Activated CD4-positive, alpha-beta T cell treated with anti-CD3 and anti-CD28 coated beads, Interleukin-2, Interleukin-6, amounts not matched to agents 100 ng/mL and 50 ng/mL, durations not matched to agents 16 hours and 8 hours (primary cell): ENCODE data around the gene THSD4.
"Not testable (repeated sequence)": the region's sequence is repeated elsewhere in the genome, so short reads cannot be mapped to it uniquely, and the experiment has no call there.

Experiments used
- DNase-seq: peaks from one replicate; pipeline ENCODE4 v3.0.0-alpha.2; 2020

THSD4 gene

DNA sequence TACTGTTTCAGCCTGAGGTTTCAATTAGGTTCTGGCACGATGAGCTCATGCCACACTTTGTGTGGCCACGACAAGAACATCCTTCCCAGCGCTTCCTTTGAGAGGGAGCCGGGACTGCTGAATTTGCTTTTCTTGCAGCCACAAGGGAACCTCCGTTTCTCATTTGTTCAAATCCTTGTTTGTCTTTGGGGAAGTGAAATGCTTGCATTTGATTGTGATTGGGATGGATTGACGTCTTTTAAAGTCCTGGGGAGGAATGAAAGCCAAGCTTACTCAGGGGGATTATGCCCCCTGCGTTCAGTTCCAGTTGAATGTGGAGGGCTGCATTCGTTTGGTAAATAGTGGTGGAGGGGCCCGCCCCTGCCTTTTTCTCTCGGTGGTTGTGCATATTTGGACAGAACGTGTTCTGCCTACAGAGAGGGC is 277.6 kb downstream of the THSD4 start:
- no peak for DNase-seq

DNA sequence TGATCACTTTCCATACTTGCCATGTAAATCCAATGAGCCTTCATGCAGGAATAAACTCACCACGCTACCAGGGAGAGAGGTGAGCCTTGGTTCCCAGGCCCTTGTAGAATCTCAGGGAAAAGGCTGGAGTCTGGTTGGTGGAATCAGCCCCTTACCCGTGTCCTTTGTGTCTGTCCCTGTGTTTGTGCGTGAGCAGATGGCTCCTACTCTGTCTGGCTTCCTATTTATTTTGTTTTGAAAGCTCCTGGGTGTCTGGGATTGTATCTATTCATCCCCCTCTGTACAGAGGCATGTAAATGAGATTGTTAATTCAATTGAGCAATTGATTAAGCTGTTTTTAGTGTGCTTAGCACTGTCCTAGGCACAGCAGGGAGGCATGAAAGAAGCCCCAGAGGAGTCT is 278.1 kb downstream of the THSD4 start:
- DNase-seq: no peak

DNA sequence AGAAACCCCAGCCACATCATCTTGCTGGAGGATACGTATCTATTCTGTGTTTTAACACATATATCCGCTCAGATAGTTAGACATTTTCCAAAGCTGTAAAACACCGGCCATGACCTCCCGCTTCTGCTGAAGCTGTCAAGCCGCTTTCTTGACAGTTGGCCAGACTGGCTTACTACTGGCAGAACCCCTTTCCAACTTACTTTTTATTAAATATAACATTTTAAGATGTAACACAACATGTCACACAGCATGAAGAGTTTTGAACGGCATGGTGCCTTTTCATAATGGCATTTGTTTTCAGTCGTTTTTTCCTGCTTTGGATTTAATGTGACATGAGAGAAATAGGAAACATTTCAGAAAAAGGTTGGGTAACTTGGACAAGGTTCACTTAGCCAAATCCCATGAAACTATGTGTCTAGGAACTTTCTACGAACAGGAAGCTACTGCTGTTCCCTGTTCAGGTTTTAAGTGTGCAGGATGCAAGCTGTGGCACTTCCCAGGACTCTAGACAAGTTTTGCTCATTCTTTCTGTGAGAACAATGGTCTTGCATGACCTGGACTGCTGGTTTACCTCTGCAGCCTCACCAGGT is 281.4 kb downstream of the THSD4 start:
- DNase-seq: no peak

DNA sequence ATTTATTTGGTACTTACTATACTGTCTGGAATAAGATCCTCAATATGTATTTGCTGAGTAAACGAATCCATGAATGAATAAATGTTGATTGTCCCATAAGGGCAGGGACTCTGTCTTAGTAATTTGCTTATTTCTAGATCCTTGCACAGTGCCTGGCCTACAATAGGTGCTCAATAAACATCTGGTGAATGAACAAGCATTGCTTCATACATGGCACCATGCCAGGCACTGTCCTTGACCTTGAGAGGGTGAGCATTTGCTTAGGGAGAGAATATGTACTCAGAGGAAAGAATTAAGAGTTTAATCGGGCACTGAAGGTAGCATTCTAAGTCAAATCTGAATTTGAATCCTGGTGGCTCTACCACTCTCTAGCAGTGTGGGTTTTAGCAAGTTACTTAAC is 282.1 kb downstream of the THSD4 start:
- no peak for DNase-seq

DNA sequence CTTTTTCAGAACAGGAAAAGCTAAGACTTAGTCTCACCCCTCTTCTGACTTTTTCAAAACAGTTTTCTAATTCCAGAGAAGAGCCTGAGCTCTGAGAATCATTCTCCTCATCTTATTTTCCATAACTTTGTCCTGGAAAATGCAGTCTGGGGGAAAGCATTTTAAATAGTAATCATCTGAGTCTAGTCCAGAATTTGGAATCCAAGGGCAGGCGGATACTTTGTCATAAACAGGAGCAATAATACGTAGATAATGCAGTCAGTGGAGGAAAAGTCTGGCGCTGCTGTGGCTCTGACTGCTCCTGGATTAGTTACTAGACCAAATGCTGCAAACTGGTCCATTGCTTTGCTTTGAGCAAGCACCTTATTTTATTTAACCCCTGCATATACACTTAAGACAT is 285.0 kb downstream of the THSD4 start:
- DNase-seq: no peak

DNA sequence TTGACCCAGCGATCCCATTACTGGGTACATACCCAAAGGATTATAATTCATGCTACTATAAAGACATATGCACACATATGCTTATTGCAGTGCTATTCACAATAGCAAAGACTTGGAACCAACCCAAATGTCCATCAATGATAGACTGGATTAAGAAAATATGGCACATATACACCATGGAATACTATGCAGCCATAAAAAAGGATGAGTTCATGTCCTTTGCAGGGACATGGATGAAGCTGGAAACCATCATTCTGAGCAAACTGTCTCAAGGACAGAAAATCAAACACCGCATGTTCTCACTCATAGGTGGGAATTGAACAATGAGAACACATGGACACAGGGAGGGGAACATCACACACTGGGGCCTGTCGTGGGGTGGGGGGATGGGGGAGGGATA is 286.5 kb downstream of the THSD4 start:
- not testable (repeated sequence) for DNase-seq

DNA sequence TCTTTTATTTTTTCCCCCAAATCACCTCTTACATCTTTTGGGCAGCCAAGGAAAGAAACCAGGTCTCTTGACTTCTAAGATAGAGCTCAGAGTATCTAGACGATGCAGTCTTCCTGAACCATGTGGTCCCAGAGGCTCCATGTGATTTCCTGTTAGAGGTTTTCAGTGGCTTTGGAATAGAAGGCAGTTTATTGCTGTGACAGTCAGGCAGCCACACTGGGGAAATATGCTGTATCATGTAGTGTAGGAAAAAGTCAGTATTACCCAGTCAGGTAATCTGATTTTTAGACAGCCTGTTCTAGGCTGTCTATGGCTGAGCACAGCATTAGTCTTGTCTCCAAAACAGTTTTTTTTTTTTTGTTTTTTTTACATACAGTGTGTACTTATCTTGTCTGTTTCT is 294.3 kb downstream of the THSD4 start:
- no peak for DNase-seq

DNA sequence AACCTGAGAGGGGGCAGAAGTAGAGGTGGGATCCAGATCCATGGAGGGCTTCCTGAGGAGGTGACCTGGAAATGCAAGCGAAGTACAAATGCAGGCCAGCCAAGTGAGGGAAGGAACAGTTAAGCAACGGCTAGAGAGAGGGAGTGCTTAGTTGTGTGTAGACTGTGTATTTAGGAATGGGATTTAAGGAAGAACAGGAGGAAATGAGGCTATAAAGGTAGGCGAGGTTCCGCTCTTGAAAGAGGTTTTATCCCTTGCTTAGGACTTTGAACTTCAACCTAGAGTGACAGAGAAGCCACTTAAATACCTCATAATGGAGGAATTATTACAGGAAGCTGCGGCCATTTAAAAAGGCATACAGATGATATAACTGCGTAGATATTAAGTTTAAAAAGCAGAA is 295.1 kb downstream of the THSD4 start:
- DNase-seq: no peak

DNA sequence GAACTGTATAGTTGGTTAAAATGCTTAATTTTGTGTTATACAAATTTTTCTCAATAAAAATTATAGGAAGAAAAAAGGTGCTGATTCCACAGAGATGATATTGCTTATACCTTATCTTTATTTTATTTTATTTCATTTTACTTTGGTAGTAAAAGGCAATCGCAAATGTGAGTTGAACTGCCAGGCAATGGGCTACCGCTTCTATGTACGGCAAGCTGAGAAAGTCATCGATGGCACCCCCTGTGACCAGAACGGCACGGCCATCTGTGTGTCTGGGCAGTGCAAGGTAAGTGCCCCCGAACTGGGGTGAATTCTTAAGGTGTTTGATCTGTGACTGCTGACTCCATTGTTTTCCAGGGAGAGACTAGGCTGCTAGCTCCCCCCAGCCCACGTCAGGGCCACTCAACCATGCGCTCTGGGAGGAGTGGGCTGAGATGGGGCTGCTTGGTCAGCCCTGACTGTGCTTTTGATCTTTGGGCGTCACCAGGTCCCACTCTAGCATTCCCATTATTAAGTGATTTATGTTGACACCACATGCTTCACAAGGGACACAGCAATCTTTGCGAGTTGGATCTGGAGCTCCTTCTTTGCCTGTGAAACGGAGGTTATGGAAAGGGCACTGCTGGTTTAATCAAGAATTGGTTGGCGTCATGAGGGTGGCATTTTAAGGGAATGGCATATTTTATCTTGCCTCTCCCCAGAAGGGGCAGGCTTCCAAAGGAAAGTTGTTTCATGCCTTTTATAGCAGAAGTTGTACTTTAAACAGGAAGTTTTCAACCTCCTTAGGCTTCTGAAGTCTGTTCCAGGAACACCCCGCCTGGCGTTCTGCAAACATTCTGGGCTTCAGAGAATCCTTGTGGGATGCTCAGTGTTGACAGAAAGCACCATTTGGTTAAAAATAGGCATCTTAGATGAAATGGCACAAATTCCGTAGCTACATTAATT is 296.5 kb downstream of the THSD4 start:
- DNase-seq: no peak

DNA sequence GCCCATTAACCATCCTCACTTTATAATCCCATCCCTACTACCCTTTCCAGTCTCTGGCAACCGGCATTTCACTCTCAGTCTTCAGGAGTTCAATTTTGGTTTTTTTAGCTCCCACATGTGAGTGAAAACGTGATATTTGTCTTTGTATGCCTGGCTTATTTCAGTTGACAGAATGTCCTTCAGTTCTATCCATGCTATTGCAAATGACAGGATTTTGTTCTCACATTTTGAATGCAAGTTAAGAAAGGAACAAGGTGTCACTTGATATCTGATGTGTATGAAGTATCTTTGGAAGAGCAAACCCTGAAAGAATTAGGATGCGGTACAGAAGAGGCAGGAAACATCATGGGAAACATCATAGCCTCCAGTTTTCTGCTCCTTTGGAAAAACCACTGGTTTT is 298.1 kb downstream of the THSD4 start:
- no peak for DNase-seq

DNA sequence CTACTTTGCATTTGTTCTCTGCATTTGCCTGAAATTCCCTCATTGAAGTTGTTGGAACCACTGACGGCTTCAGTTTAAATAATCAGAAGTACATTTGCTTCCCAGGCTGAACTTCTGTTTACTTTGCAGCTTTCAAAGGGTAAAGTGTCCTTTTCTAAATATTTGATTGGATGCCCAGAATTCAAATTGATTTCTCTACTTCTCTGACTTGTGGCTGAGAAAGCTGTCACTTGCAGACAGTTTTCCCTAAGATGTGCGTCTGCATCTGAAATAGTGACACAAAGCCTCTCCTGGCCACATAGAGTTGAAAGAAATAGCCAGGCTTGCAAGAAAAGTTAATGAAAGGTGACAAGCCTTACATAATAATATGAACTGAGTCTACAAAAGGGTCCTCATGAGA is 299.6 kb downstream of the THSD4 start:
- no peak for DNase-seq

DNA sequence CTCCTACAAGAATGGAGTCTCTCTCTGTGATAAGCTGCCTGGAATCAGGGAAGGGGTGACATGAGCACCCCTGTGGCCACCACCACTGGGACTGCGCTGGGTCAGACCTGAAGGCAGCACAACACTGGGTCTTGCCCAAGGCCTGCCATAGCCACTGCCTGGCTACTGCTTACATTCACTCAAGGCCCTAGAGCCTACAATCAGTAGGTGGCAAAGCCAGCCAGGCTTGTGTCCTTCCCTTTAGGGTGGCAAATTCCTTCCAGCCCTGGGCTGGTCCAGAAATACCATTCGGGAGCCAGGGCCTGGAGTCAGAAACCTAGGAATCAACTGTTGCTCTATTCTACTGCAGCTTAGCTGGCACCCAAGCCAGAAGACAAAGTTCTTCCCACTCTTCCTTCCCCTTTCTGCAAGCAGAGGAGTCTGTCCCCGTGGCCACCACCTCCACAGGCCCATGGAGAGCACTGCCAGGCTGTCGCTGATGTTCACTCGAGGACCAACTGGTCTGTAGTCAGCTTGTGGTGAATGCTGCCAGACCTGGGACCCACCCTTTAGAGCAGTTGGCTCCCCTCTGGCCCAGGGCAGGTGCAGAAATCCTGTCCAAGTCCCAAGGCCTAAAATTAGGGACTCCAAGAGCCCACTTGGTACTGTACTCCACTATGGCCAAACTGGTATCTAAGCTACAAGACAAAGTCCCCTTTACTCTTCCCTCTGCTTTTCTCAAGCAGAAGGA is 307.4 kb downstream of the THSD4 start:
- DNase-seq: no peak

DNA sequence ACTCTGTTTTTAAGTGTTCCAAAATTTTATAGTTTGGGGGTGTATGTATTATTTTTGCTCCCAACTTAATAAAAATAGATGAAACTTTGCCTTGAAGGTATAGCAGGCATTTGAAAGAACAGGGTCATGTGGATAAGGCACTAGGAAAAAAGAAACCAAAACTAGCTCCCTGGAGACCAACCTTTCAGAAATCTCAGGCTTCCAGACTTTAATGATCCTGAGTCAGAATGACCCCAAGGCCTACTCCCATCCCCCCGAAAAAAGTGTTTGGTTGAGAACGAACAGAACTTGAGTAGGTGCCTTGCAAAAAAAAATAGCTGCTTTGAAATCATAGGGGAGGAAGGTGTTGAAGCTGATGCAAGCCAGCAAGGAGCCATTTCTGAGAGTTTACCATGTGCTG is 309.5 kb downstream of the THSD4 start:
- DNase-seq: no peak

DNA sequence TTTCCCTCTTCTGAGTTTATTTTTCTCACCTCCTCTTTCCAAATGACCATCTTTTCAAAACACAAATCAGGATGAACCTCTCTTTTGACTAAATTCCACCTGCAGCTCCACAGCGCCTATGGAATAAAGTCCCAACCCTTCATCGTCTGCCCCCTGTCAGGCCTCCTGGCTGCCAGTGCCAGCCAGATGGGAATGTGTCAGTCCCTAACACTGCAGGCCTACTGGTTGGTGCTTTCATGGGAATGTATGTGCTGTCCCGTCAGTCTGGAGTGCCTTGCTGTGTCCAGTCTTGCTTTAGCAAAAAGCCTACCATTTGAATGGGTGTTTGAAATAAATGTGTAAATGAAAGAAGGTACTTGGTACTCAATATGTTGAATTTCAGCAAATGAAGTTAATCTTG is 310.1 kb downstream of the THSD4 start:
- no peak for DNase-seq

DNA sequence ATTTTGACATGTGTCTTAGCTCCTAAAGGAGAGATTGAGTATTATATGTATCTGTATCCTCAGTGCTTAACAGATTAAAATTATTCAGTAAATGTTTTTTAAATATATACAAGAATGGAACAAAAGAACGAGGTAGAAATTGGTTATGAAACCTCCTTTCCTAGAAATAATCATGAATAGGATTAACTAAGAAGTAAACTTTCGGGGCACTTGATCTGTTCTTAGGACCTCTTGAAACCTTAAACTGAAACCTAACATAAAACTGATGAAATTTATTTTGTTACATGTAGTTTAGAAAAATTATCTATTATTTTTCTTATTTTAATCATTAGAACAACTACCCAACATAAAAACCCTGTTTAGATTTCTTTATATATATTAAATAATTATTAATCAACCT is 311.5 kb downstream of the THSD4 start:
- DNase-seq: no peak

DNA sequence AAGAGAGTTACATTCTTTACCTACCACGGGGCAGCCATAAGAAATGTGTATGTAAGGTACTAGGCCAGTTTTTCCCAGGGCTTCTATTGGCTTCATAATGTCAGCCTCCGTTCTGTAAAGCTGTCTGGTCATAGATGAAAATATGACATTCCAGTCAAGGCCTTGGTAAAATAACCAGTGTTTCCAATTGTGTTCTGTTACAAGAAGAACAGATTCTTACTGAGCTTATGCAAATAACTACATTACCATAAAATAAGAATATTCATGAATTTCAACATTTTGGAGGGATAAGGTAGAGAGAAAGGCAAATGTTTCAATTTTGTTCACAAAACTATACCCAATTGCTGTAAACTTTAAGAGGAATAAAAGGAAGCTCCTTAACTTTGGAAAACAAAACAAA is 315.5 kb downstream of the THSD4 start:
- DNase-seq: no peak

DNA sequence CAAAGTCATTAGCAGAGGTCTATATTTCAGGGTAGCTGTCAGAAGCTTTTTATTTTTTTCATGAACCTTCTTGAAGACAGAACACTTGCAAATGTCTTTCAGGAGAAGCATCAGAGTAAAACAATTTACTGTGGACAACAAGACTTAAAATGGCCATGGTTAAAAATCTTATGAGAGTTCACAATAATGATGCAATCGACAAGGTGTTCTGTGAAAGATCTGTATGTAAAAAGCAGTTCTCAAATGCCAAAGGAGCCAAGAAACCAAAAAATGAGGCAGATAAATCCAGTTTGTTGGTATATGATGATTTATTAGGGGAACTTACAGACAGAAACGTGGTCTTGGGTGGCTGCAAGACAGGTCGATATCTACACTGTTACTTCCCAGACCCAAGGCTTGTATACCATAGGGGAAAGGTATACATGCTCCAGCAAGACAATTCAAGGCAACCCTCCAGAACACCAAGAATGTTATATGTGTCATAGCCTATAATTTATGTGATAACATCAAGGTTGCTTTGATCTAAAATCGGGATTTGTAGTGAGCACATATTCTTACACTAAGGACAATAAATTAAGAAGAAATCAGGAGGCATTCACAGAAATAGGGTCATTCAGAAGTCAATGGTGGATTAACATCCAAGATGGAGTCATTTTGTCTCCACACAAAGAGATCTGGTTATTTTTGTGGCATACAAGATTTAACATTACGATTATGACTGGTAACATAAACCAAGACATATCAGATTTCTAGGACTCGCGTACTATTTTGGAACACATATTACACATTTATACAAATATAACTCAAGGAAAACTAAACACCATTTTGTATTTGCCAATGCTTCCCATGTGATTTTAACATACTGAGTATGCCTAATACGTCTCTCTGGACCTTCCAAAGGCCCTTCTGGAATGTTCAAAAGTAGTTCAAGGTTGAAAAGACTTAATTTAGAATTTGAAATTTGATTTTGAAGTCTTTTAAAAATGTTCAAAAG is 316.4 kb downstream of the THSD4 start:
- DNase-seq: no peak

DNA sequence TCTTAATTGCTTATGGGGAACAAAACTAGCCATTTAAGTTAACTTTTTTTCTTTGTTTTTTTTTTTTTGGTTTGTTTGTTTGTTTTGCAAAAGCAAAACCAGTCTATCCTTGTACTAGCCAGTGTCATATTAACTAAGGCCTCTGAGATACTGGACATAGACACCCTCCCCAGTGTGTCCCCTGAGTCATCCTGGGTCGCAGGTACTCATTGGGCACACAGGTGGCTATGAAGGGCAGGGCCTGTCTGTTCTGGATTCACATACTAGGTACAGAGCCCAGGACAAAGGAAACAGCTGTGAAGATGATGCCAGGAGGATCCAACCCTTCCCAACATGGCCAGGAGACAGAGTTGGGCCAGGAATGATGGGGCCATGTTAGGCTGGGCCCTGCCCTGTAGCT is 318.1 kb downstream of the THSD4 start:
- DNase-seq: no peak

DNA sequence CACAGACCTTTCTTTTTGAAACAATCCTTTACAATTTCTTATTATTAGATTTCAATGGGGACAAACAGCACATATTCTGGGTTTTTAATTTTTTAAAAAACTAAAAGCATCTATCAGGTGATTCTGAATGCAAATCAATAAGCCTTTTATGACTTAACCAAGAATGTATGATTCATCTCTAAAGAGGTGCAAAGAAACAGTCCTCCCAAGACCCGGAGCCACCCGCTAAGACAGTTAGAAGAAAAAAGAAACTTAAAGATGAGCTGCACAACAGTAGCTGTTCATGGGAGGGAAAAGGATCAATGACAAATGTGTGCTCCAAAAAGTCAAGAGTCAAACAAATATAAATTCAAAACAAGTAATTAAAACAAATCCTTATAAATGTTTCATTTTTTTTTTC is 319.5 kb downstream of the THSD4 start:
- DNase-seq: no peak

DNA sequence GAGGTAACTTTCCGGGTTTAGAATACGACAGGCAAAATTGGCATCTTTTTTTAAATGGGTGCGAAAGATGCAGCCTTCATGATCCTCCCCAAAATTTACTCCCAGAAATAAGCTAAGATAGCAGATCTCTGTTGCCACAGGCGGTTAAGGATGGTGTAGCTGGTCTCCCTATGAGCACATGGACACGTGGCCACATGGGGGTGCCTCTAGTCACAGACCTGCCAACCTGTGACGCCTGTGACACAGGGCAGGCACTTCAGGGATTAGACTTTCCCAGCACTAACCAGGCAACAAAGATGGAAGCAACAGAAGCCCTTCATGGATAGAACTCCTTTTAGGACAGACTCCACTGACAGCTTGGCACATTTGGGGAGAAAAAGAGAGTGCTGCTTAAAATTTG is 320.3 kb downstream of the THSD4 start:
- DNase-seq: no peak

DNA sequence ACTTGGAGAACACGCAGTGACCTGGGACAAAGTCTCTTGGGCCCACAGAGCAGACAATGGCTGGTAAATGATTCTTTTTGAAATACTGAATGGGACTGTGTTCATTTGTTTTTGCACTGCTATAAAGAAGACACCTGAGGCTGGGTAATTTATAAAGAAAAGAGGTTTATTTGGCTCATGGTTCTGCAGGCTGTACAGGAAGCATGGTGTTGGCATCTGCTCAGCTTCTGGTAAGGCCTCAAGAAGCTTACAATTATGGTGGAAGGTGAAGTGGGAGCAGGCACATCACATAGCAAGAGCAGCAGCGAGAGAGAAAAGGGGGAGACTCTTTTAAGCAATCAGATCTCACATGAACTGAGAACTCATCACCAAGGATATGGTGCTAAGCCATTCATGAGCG is 321.6 kb downstream of the THSD4 start:
- no peak for DNase-seq

DNA sequence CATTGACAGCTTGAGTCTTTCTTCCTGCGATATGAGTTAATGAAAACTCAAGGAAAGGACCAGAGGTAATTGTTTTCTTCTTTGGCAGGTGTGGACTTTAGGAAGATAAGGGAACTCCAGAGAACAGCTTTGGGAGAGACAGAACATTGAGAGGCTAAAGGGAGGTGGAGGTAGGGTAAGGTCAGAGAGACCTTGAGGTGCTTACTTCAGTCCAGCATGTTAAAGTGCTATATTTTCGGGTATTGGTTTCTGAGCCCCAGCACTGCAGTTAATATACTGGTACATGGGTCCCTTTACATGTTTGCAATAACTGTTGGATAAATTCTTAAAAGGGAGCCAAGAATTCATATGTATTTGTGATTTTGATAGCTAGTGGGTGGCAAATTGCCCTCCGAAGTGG is 322.1 kb downstream of the THSD4 start:
- DNase-seq: no peak

DNA sequence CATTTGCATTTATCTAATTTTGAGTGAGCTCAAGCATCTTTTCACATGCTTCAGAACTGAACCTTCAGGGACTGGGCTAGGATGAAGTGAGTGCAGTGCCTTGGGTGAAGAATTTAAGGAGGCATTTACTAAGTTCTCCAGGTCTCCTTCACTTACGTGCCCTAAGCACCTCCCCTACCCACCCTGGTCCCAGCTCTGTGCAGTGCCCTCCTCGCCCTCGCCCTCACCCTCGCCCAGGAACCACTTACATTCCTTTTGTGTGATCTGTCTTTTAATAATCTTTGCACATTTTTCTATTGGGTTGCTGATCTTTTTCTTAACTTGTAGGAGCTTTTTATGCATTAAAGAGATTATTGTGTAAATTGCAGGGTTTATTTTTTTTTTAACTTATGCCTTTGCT is 322.6 kb downstream of the THSD4 start:
- no peak for DNase-seq
